Parathyroid adenoma (tissue), 2 donors: ENCODE measurements around the gene MDP1.

Experiments used
- H2AFZ ChIP-seq: fragments of 300-600 bp; sonication (generic); one replicate; pipeline ENCODE4 v1.7.0; 2017; ENCODE audit warnings: antibody characterized with exemption, mild to moderate bottlenecking
- H3K27ac ChIP-seq: fragments of 300-600 bp; sonication (generic); one replicate; pipeline ENCODE4 v1.7.0; 2017
- H3K27me3 ChIP-seq: fragments of 300-600 bp; sonication (generic); one replicate; pipeline ENCODE4 v1.7.0; 2017; ENCODE audit warnings: low read length; ENCODE audit not compliant: control insufficient read depth, insufficient read depth
- H3K36me3 ChIP-seq: fragments of 300-600 bp; sonication (generic); one replicate; pipeline ENCODE4 v1.7.0; 2017; ENCODE audit warnings: low read length; ENCODE audit not compliant: control insufficient read depth, insufficient read depth
- H3K4me1 ChIP-seq: fragments of 300-600 bp; sonication (generic); one replicate; pipeline ENCODE4 v1.7.0; 2017; ENCODE audit warnings: control low read depth
- H3K4me2 ChIP-seq: fragments of 300-600 bp; sonication (generic); one replicate; pipeline ENCODE4 v1.7.0; 2017; ENCODE audit warnings: low read length
- H3K4me3 ChIP-seq: fragments of 300-600 bp; sonication (generic); one replicate; pipeline ENCODE4 v1.7.0; 2017; ENCODE audit warnings: low read depth, low read length
- H3K79me2 ChIP-seq: fragments of 300-600 bp; sonication (generic); one replicate; pipeline ENCODE4 v1.7.0; 2017; ENCODE audit warnings: control low read depth
- H3K9ac ChIP-seq: fragments of 300-600 bp; sonication (generic); one replicate; pipeline ENCODE4 v1.7.0; 2017; ENCODE audit warnings: mild to moderate bottlenecking
- H3K9me3 ChIP-seq: fragments of 300-600 bp; sonication (generic); one replicate; pipeline ENCODE4 v1.7.0; 2017; ENCODE audit warnings: low read length; ENCODE audit not compliant: control insufficient read depth
- TF ChIP-seq, protein P1 (sequence below): fragments of 300-600 bp; sonication (generic); IDR thresholded peaks from one replicate; pipeline ENCODE4 v1.7.0; 2017; ENCODE audit warnings: antibody characterized with exemption, mild to moderate bottlenecking
- donor health status: primary hyperparathyroidism.

MDP1 gene

DNA sequence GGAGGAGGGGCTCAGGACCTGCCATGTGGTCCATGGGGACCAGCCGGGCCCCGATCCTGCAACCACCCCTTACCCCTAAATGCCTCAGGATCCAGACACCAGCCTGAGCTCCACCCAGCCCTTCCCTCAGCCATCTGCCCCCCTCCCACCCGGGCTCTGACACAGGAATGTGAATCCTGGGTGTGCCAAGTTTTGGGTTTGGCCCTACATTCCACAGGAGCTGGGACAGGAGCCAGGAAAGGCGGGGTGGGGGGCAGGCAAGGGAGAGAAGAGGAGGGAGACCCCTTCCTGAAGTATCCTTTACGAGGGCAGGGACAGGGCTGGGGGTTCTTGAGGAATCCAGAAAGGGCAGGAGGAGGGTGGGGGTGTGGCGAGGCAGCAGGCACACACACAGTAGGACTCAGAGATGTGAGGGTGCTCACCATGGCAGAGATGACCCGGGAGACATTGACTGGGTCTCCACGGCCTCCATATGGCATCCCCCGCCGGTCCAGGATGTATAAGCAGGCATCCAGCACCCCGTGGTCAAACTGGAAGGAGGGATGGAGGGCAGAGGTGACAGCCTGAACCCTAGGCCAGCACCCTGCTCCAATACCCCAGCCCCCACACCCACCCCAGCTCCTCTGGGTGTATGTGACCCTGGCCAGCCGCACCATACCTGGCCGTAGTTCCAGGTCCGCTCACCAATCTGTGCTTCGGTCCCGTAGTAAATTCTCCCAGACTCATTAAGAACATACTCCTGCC, 43.6 kb upstream of the MDP1 start:
- Histone ChIP-seq H3K27ac (no peak overlapping the region), H3K79me2 (no peaks in the 10 kb centered on the region), H3K9me3 (no peaks in the 10 kb centered on the region), H2AFZ (no peak overlapping the region), H3K27me3 (no peaks in the 10 kb centered on the region), H3K4me3 (no peak overlapping the region), H3K4me1 (no peaks in the 10 kb centered on the region), H3K4me2 (no peak overlapping the region), H3K9ac (no peak overlapping the region), H3K36me3 (no peaks in the 10 kb centered on the region)
- TF ChIP-seq, protein P1, sequence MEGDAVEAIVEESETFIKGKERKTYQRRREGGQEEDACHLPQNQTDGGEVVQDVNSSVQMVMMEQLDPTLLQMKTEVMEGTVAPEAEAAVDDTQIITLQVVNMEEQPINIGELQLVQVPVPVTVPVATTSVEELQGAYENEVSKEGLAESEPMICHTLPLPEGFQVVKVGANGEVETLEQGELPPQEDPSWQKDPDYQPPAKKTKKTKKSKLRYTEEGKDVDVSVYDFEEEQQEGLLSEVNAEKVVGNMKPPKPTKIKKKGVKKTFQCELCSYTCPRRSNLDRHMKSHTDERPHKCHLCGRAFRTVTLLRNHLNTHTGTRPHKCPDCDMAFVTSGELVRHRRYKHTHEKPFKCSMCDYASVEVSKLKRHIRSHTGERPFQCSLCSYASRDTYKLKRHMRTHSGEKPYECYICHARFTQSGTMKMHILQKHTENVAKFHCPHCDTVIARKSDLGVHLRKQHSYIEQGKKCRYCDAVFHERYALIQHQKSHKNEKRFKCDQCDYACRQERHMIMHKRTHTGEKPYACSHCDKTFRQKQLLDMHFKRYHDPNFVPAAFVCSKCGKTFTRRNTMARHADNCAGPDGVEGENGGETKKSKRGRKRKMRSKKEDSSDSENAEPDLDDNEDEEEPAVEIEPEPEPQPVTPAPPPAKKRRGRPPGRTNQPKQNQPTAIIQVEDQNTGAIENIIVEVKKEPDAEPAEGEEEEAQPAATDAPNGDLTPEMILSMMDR = no peak

- H3K27ac ChIP-seq = no peak overlapping the region
- no peaks in the 10 kb centered on the region for H3K36me3 ChIP-seq
- TF ChIP-seq, protein P1 = no peak
These were observed 42.8 kb upstream of the MDP1 start for GRCh38 chr14:24258548-24259265.

GRCh38 chr14:24258119-24258518, 42.3 kb upstream of the MDP1 start:
- TF ChIP-seq, protein P1 = no peak

More at GRCh38 chr14:24258548-24259265, 42.8 kb upstream of the MDP1 start:
- Histone ChIP-seq H3K4me1 (no peaks in the 10 kb centered on the region), H3K27me3 (no peaks in the 10 kb centered on the region), H3K9ac (no peak overlapping the region), H3K4me3 (no peak overlapping the region), H3K9me3 (no peaks in the 10 kb centered on the region), H3K79me2 (no peaks in the 10 kb centered on the region), H3K4me2 (no peak overlapping the region), H2AFZ (no peak overlapping the region)

DNA sequence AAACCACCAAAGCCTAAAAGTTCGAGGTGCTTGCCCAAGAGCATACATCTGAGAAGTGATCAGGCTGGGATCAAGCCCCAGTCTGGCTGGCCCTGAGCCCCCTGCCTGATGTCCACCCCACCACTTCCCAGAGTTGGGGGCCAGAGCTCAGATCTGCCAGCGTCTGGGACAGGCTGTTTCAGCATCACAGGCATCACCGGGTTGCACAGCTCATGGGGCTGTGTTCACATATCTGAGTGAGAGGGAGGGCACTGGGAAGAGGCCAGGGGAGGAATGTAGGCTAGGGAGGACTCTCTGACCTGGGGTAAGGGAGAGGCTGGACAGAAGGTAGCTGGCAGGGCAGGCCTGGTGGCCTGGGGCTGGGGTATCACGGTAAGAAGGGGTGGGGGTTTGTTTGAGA, 41.1 kb upstream of the MDP1 start:
- no peak overlapping the region for H3K27ac ChIP-seq
- no peaks in the 10 kb centered on the region for H3K79me2 ChIP-seq
- H3K27me3 ChIP-seq = no peaks in the 10 kb centered on the region

More at GRCh38 chr14:24258119-24258518, 42.3 kb upstream of the MDP1 start:
- no peaks in the 10 kb centered on the region for H3K9me3 ChIP-seq
- H3K27me3 ChIP-seq = no peaks in the 10 kb centered on the region
- H3K4me3 ChIP-seq = no peak overlapping the region
- H3K27ac ChIP-seq = no peak overlapping the region
- H2AFZ ChIP-seq = no peak overlapping the region
- H3K4me1 ChIP-seq = no peaks in the 10 kb centered on the region
- no peaks in the 10 kb centered on the region for H3K79me2 ChIP-seq
- H3K4me2 ChIP-seq = no peak overlapping the region
- H3K36me3 ChIP-seq = no peaks in the 10 kb centered on the region
- H3K9ac ChIP-seq = no peak overlapping the region

More for the DNA sequence above, 41.1 kb upstream of the MDP1 start:
- Histone ChIP-seq H3K9ac (no peak overlapping the region), H3K4me1 (no peaks in the 10 kb centered on the region), H3K36me3 (no peaks in the 10 kb centered on the region), H3K4me2 (no peak overlapping the region), H2AFZ (no peak overlapping the region), H3K4me3 (no peak overlapping the region), H3K9me3 (no peaks in the 10 kb centered on the region)
- TF ChIP-seq, protein P1 = no peak
